WI38 (cell line): ENCODE data around the gene GMDS.

ENCODE experiments used
- H3K4me3 ChIP-seq: 2 replicates; pipeline ENCODE4 v1.5.1; 2011; ENCODE audit warnings: low read depth, mild to moderate bottlenecking, control low read depth, low read length
- TF ChIP-seq, protein P1 (sequence below): IDR thresholded peaks from 2 replicates; pipeline ENCODE4 v1.5.1; 2012; ENCODE audit warnings: low read depth, mild to moderate bottlenecking, control low read depth, low read length

Gene GMDS

DNA sequence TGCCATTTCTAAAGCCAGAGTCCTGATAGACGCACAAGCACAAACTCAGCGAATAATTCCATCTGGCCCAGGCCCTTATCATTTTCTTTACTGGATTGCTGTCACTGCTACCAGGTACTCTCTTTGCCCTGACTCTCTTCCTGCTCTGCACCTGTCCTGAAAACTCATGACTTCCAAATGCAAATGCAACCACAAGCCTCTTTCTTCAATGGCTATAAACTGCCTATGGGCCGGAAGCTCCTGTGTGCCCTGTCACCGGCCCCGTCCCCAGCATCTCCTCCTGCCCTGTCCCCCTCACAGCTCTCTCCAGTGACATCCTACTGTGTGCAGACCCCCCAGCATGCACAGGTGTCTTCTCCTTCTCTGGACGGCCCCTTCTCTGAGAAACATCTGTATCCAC lies 302.6 kb downstream of the GMDS start:
- TF ChIP-seq, protein P1, sequence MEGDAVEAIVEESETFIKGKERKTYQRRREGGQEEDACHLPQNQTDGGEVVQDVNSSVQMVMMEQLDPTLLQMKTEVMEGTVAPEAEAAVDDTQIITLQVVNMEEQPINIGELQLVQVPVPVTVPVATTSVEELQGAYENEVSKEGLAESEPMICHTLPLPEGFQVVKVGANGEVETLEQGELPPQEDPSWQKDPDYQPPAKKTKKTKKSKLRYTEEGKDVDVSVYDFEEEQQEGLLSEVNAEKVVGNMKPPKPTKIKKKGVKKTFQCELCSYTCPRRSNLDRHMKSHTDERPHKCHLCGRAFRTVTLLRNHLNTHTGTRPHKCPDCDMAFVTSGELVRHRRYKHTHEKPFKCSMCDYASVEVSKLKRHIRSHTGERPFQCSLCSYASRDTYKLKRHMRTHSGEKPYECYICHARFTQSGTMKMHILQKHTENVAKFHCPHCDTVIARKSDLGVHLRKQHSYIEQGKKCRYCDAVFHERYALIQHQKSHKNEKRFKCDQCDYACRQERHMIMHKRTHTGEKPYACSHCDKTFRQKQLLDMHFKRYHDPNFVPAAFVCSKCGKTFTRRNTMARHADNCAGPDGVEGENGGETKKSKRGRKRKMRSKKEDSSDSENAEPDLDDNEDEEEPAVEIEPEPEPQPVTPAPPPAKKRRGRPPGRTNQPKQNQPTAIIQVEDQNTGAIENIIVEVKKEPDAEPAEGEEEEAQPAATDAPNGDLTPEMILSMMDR, result no peak
- no peak overlapping the region for H3K4me3 ChIP-seq

DNA sequence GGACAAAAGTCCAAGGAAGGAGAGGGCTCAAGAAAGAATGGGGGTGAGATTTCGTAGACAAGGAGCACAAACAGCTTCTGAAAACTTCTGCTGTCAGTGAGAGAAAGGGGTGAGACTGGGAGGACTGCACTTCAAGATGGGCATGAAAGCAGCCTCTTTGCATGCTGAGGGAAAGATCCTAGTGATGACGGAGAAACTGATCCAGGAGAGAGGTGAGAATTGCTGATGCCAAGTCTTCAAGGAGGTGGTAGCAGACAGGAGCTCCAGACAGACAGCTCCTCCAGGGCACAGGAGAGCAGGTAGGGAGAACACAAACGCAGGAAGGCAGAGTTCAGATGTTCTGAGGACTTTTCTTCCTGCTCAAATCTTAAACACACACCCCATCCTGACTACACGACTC lies 303.9 kb downstream of the GMDS start:
- no peak overlapping the region for H3K4me3 ChIP-seq
- TF ChIP-seq, protein P1, result no peak

DNA sequence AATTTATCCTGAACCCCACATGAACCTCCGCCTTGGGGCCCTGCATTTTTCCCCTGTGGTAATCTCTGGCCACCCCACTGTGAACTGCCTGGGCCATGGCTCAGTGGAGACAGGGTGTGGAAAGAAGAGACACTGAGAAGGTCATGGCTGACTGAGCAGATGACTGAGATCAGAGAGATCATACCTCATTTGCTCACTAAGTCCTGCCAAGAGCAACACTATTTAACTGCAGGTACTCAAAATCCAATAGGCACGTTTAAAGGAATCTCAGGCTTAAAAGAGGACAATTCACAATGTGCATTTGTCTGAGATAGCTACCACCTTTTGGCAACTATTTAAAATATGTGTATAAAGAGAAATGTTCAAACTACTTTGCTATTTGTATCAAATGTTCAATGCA lies 305.0 kb downstream of the GMDS start:
- no peak overlapping the region for H3K4me3 ChIP-seq
- TF ChIP-seq, protein P1, result no peak

DNA sequence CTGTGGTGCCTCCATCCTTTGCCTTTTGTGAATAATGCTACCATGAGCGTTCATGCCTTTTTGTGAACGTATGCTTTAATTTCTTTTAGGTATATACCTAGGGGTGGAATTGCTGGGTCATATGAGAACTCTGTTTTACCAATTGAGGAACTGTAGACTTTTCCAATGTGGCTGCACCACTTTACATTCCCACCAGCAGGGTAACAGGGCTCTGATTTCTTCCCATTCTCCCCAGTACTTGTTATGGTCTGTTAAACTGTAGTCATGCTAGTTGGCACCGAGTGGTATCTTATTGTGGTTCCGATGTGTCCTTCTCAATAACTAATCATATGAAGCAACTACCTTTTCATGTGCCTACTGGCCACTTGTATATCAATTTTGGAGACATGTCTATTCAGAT lies 312.1 kb downstream of the GMDS start:
- TF ChIP-seq, protein P1, result no peak
- no peak overlapping the region for H3K4me3 ChIP-seq

DNA sequence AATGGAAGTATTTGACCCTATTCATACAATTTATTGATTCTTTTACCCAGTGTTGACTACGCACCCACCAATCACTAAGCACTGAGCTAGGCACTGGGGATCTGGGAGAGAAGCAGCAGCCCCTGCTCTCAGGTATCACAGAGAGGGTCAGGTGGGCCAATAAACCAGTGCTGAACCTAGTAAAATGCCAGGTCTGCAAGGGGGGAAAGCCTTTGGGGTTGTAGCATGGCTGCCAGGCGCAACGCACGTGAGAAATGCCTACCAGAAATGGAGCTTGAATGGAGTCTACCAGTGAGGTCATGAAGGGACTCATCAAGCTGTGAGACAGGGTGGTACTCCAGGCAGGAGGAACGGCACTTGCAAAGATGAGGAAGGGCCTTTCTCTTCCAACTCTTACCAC lies 313.6 kb downstream of the GMDS start:
- H3K4me3 ChIP-seq, result no peak overlapping the region
- TF ChIP-seq, protein P1, result no peak

DNA sequence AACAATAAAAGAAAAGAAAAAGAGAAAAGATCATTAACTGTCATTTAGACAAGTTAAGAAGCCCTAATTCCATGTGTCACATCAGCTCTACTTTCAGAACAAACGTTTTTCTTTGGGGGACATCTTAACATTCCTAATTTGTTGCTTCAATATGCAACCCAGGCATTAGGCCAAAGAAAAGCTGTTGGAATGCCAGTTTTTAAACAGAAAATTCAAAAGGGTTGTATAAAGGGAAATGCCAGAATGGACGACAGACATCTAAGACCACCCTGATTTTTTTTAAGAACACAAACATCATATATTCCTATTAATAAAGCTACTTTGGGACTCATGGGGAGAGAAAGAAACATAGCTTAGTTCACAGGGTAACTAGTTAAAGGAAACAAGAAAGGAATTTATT lies 315.0 kb downstream of the GMDS start:
- H3K4me3 ChIP-seq, result no peak overlapping the region
- TF ChIP-seq, protein P1, result no peak

DNA sequence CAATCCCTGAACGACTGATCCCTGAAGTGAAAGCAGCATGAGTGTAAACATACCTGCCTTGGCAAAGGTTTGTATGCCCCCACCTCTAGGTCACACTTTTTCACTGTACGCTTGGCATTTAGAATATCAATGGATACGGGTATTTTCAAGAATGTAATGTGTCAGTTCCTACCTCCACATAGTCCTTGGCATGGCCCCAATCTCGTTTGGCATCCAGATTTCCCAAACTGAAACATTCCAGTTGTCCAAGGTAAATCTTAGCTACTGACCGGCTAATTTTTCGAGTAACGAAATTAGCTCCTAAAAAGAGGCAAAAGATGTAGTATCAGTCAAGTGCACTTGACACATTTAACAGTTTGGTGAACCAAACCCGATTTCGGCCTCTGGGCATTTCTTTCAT lies 315.5 kb downstream of the GMDS start:
- H3K4me3 ChIP-seq, result no peak overlapping the region
- TF ChIP-seq, protein P1, result no peak
